Measurements from ENCODE around the gene TRIM65.
A peak's percentile ranks its signal among the peaks of the same experiment; 100 is the strongest.

TRIM65 gene

DNA sequence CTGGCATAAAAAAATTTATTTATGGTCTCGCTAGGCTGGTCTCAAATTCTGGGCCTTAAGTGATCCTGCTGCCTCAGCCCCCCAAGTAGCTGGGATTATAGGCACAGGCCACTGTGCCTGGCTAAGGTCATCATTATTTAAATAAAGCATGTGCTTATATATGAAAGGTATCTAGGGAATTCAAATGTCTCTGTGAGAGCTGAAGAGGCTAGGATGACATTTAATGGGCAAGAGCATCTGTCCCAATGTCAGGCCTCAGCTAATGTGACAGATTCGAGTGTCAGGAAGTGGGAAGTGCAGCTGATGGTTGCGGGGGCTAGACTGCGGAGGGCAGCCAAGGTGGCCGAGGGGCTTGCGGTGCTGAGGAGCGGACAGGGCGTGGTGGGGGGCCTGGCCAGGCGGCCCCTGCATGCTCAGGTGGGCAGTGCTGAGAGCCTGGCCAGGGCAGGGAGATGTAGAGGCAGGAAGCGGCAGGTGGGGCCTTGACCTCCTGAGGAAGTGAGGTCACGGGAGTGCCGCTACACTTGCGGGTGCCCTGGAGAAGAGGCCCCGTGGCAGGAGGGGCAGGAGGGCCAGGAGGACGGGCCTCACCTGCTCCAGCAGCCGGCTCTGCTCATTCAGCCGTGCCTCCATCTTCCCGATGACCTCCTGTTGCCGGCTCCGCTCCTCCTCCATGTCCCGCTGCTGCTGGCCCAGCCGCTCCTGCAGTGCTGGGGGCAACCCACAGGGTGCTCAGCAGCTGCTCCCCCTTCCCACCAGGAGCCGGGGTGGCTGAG, 20.6 kb upstream of the TRIM65 start:
- DNase-seq (ENCODE audit: low read depth): no peak

DNA sequence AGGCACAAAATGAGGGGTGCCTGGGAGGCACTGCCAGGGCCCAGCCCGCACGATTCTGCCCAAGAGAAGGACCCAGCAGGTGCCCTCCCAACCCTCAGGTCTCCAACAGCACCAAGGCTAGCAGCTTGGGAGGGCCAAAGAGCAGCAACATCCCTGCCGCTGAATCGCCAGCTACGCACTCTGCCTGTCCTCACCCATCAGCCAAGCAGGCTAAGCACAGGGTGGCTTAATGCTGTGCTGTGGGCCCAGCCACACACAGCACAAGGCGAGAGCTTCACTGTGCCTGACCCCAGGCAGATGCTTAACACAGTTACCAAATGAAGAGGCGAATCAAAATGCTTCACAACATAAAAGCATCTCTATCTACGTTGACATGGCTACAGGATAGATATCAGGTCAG, 18.5 kb upstream of the TRIM65 start:
- no peak for DNase-seq (ENCODE audit: low read depth)

DNA sequence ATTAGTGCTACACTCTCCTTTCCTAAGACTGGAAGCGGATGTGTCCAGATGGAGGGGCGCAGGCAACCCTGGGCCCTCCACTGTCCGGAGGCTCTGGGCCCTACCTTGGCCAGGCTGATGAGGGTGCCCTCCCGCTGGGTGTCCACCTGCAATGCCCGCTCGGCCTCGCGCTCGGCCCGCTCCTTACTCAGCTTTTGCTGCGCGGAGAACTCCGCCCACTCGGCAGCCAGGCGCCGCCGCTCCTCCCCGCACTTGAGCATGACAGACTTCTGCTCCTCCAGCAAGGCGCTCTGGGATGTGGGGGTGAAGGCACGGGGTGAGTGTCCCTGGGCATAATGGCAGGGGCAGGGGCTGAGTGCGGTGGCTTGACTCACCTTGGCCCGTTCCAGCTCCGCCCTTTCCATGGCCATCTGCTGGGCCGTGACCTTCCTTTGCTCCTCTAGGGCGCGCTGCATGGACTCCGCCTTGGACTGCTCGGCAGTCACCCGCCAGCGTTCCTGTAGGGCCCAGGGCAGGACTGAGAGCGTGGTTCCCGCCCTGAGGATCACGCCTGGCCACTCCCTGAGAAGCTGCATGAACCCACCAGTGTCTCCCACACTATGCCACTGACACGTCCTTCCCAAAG, 18.0 kb upstream of the TRIM65 start:
- no peak for DNase-seq (ENCODE audit: low read depth)

DNA sequence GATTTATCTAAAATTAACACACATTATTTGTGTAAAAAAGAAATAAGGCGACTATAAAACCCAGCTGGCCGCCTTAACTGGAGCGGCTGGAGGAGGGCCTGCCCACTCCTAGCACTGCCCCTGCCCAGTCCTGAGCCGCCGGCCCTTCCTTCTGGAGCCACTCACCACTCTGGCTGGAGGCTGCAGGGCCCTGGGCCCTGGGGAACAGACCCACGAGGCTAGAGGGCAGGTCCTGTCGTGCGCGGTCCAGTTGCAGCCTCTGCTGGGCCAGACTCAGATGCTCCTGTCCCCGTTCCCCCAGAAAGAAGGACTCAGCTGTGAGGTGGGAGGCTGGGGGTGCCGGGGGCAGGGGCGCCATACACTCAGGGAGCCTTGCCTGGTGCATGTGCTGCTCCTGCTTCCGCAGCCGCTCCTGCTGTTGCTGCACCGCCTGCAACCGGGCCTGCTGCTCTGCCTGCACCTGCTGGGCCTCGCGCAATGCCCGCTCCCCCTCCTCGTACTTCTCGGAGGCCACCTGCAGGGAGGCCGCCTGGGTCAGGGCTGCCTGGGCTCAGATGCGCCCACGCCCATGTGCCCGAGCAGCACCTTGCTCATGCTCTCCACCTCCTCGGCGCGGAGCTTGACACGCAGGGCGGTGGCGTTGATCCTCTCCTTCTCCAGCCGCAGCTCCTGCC, 16.9 kb upstream of the TRIM65 start:
- DNase-seq (ENCODE audit: low read depth): no peak

DNA sequence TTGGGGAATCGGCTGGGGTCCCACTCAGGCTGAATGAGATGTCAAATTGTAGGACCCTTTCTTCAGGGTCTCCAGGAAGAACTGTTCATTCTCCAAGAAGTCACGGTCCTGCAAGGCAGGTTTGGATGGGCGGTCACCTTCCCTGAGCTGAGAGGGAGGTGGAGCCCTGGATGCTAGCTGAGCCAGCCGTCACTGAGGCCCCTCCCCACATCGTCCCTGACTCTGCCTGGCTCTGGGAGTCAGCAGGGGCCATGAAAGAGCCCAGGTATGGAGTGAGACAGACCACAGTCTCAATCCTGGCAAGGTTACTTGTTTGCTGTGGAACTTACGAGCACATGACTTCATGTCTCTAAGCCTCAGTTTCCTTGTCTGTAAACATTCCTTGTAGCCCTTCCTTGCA, 13.9 kb upstream of the TRIM65 start:
- DNase-seq (ENCODE audit: low read depth): no peak

DNA sequence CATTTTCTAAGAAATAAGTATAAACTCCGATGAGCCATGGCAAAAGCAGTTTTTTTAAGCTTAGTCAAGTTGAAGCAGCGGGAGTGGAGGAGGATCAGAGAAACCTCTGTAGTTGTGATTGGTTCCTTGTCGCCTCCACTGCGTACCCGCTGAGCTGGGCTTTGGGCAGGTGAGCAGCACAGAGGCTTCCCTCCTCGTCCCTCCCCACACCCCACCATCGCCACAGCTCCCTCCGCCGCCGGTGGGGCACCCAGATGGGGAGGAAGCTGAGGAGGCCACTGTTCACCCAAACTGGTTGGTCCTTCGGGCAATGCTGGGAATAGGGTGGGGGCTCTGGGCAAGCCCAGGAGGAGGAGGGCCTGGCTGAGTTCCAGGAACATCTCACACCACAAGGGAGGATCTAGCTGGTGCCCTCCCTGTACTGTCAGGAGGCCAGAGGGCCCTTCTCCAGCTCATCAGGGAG, 13.1 kb upstream of the TRIM65 start:
- peak; percentile 14 for DNase-seq (ENCODE audit: low read depth)

DNA sequence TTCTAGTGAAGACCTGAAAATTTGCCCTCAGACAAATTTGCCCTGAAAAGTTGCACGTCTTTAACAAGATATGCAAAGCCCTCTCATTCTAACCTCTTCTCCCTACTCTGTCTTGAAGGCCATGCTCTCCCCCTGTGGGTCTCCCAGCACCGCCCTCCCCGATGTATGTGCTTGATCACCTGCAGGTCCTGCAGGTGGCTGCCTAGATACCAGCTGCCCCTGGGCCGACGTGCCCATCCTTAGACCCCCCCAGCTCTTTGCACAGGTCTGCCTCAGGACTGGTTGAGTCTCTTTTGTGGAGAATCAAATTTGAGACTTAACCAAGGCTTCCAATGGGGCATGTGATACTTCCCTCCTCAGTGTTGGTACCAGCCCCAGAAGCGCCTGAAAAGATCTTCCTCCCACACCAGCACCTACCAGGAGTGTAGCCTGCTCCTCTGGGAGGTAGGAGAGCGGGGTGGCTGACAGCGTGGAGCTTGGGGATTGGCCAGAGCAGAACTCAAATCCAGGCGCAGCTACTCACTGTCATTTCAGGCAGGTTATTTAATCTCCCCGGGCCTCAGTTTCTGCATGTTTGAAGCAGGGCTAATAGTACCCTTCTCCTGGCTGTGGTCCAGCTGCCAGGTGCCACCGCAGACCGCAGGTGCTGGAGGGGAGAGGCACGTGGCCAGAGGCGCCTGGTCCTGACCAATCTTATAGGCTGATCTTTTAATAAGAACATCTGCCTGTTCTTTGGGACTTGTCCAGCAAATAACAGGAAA, 12.5 kb upstream of the TRIM65 start:
- peak; percentile 23 for DNase-seq (ENCODE audit: low read depth)

DNA sequence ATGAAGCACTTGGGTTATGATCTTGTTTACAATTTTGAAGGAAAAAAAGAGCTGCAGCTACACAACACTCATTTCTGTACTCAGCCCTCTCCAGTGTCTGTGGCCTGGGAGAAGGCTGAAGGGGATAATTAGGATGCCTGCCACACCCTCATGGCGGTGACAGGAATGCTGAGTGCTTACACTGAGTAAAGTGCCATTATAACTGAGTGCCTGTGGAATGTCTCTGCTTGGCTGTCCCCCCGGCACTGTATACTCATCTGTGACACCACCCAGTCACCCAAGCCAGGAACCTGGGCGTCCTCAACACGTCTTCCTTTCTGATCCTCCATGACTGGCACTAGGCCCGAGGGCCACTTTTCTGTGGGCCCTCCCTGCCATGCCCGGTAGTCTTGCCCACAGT, 11.4 kb upstream of the TRIM65 start:
- peak; percentile 54 for DNase-seq (ENCODE audit: low read depth)

DNA sequence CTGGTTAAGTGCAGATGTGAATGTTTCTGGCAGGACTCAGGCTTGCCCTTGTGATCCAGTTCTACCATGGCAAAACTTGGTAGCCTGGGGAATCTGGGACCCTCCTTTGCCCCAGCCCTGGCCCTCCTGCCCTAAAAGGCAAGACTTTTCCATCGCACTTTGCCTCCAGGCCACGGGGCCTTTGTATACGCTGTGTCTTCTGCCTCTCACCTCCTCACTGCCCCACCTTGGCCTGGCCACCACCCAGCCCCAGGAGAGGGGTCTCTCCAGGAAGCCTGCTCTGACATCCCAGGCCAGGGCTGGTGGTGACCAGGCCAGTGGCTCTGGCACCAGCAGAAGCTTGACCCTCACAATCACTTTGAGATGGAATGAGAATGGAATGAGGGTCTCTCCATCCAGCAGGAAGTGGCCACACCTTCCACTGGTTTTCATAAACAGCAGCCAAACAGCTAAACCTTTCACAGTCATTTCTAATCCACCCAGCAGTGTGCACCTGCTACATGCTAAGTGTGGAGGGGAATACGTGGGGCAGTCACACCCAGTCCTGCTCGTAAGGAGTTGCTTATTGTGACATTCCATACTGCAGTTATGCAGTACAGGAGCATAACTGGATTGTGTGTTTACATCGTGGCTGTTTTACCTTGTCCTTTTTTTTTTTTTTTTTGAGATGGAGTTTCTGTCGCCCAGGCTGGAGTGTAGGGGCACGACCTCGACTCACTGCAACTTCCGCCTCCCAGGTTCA, 9.6 kb upstream of the TRIM65 start:
- no peak for DNase-seq (ENCODE audit: low read depth)

DNA sequence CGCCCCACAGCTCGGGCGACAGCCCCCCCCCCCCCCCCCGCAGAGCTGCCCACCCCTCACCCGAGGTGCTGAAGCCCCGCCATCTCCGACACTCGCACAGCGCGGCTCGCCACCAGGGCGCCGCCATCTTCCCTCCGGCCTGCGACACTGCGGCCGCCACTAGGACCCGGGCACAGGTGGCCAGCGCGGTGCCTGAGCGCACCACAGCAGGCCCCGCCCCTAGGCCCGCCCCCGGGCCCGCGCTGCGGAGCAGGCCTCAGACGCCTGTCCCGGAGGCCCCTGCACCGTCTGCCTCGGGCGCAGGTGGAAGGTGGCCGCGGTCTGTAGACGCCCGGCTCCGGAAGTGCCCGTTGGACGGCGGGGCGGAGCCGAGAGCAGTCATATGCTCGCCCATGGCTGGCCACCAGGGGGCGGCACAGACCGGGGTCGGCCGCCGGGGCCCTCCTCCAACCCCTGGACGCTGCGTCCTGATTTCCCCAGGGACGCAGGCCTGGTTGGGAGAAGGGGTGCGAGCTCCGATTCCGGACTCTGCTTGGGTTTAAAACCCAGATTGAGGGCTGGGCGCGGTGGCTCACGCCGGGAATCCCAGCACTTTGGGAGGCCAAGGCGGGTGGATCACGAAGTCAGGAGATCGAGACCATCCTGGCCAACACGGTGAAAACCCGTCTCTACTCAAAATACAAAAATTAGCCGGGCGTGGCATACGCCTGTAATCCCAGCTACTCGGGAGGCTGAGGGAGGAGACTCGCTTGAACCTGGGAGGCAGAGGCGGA, 8.2 kb upstream of the TRIM65 start, which contains the start of gene MRPL38:
Gene MRPL38, minus strand, starts transcription at position 136 of the 773 bp plus-strand sequence. Its CDS starts 9 bp downstream, at position 127.
- DNase-seq (ENCODE audit: low read depth): peak; percentile 96

DNA sequence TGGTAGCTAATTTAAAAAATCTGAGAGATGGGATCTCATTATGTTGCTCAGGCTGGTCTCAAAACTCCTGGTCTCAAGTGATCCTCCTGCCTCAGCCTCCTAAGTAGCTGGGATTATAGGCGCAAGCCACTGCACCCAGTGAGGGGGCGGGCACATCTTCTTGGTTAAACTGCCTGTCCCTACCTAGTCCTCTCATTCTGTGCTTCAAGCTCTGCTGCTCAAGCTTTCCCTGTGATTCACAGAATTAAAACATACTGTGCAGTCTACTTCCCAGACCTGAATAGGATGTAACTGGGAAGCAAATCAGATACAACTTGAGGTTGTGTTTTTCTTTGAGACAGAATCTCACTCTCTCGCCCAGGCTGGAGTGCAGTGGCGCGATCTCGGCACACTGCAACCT, 5.7 kb upstream of the TRIM65 start:
- DNase-seq (ENCODE audit: low read depth): no peak

DNA sequence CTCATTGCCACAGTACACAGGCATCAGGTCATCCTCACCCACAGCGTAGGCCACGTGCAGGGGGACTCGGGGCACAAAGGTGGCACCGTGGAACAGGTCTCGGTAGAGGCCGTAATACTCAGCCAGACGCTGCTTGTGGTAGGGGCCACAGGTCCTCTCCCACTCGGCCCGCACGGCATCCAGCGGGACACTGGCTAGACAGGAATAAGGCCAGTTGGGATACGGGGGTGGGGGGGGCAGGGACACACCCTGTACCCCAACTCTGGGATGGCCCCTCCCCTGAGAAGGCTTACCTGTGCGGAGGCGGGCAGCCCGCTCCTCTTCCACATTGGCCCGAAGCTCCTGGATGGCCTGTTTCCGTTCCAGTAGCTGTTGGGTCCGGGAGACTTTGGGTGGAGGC, 5.0 kb upstream of the TRIM65 start:
- DNase-seq (ENCODE audit: low read depth): no peak

DNA sequence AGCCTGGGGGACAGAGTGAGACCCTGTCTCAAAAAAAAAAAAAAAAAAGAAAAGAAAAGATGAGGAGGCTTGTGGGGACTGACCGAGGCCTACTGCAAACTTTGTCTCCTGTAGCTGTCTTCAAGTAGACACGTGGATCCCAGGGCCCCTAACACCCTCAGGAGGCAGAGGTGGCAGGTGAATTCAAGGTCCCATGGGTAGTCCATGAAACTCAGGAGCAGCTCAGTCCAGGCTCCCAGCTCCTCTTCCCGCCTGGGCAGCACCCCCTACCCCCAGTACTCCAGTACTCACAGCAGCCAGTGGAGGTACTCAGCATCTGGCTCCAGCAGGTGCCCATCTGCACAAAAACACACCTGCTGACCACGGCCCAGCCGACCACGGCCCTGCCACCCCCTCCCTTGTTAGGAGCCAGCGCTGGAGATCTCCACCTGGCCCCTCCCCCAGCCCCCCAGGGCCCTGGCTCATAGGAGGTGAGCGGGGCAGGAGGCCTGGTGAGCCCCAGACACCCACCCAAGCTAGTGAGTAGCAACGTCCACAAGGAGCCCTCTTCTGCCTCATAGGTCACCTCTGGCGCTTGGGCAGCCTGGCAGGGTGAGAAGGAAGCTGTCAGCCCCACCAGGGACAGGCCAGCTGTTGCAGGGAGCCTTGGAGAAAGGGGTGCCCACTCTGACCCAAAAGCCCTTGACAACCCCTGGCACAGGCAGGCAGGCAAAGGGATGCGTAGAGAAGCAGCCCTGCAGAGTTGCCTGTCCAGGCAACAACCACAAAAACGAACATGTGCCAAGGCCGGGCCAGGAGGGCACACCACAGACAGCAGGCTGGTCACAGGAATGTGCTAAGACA, 4.2 kb upstream of the TRIM65 start:
- DNase-seq (ENCODE audit: low read depth): no peak

DNA sequence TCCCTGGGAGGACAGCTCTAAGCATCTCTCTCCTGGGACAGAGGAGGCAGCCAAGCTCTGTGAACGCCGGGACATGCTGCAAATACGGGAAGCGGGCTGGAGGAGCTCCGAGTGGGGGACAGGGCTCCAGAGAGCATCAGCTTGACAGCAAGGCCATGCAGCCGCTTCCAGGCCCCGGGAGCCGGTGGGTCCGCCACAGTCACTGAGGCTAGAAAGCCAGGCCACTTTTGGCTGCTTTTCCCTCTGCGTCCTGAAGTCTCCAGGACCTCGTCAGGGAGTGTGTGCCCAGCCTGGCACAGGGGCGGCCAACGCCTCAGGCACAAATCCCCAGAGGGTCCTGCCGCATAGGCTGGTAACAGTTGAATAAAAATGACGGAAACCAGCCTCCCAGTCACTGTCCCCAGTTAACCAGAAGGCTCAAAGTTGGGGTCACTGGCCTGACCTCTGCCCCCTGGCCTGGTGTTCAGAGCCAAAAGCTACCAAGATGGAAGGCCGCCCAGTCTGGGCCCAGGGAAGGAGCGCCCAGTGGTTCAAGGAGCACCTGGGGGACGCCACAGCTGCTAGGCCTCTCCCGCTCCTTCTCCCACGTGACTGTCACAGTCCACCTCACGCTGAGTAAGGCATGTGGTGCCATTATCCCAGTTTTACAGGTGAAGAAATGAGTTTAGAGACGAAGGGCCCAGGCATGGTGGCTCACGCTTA, 3.2 kb upstream of the TRIM65 start:
- no peak for DNase-seq (ENCODE audit: low read depth)

DNA sequence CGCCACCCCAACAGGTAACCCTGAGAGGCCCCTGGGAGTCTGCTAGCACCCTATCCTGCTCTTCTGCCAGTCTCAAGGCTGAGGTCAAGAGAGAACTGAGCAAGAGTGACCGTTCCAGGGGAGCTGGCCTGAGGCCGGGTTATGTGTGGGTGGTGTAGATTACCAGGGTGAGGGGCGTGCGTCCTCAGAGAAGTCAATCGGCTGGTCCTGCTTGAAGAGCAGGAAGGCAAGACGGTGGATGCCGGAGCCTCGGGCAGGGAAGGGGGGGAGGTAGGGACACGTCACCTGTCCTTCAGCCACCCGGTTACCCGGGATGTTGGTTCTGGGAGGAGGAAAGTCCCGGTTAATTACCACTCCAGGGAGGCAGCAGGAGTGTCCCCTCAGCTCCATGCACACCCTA, 2.6 kb upstream of the TRIM65 start:
- DNase-seq (ENCODE audit: low read depth): no peak

DNA sequence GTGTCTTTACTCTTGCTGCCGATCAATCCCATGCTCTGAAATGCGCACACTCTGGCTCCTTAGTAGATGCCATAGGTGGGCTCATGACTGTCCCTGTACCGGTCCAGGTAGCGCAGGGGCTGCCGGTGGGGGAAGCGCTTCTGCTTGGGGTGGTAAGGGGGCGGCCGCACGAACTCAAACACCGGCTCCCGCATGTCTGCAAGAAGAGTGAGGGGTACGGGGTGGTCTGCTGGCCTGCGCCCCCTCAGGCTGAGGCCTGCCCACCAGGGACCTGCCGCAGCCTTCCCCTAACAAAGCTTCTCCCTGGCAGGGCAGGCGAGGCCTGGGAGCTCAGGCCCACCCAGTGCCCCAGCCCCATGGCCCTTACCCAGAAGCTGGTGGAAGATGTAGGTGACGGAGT, 2.0 kb upstream of the TRIM65 start:
- DNase-seq (ENCODE audit: low read depth): no peak

DNA sequence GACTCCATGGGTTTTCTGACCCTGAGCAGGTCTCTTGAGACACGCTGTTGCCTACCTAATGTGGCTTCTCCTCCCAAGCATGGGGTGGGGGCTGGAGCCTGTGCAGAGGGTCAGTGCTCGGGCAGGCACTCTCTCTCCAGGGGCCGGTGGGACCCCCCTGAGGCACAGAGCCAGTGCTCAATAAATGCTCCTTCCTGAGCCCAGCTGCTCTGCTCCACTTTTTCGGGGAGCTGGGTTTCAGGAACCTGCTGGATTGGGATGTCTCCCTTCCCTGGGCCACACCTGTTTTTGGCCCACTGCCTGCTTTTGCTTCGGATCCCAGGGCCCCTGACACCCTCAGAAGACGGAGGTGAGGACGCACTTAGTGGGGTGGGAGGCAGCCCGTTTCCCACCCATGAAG, 1.3 kb upstream of the TRIM65 start:
- no peak for DNase-seq (ENCODE audit: low read depth)

DNA sequence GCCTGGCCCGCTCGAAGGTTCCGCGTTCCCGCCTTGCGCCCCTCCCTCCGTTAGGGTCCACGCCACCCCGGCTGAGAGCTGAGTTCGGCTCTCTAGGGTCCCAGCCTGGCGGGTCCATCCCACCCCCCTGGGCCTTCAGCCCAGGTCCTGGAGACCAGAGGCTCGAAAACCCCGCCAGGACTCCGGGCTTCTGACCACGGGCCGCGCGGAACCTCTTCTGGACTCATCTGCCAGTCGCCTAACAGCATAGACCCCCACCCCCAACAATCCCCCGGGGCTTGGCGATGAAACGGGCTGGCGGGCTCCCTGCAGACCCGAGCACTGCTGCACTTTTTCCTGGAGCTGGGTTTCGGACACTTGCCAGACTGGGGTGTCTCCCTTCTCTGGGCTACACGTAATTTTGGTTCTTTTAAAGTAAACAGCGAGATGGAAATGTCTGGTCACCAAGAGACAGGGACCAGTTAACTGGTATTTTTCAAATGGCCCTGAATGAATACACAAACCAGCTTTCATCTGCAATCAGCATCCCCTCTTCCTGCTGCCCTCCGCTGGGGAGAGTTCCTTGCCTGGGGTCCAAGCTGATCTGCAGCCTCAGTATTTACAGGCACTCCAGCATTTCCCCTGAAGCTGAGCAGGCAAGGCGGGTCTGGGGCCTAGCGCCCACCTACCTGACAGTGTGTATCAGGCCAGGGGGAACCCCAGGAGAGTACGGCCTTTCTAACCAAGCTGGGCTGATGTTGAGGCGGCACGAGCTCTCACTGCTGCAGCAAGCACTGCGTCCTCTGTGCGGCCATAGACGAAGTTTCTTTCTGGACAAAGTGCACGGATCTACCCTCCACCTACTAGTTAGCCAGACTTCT, 639 bp upstream of the TRIM65 start:
- DNase-seq (ENCODE audit: low read depth): no peak
